Measurements from ENCODE around the gene SNCAIP.

DNA sequence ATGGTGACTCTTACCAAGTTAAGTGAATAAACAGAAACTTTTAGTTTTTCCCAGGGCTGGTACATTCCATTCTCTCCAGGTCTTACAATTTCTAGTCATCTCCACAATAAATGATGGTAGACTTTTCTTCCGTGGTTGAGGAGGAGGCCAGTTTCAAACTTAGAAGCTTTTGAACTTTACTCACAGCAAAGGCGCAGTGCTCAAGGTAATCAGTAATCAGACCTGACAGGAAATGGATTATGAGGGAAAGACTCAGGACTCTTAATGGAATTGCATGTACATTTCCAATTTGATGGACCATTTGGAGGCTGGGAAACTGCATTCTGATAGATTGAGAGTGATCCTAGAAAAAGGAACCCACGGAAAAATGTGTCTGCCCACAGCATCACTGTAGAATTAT is 93.7 kb downstream of the SNCAIP start:
- TF ChIP-seq EZH2phosphoT487 (IDR thresholded peaks at IDR 0.05; ENCODE audit: insufficient read depth, low read depth) (no peak), EZH2 (IDR thresholded peaks at IDR 0.05; ENCODE audit: insufficient read depth, poor library complexity, severe bottlenecking) (no peak)

All from GM23248 (cell line).